AG08396 (cell line): ENCODE data around the gene PCAT7.
"Not testable (repeated sequence)": the region's sequence is repeated elsewhere in the genome, so short reads cannot be mapped to it uniquely, and the experiment has no call there.

ENCODE experiments used
- DNase-seq: peaks from one replicate; pipeline ENCODE4 v3.0.0; 2012; ENCODE audit warnings: low spot score, mixed read lengths

The PCAT7 gene

DNA sequence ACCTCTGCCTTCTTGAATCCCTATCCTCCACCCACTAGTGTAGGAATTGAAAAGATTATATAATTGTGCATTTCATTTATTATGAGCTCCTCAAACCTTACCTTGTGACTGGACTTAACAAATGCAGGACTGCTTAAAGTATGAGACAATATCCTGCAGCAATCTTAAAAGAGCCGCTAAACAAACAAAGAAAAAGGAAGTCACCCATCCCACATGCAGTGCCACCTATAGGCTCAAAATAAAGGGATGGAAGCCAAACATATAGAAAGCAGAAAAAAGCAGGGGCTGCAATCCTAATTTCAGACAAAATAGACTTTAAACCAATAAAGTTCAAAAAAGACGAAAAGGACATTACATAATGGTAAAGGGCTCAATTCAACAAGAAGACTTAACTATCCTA lies 8.7 kb downstream of the PCAT7 start:
- no peak for DNase-seq

DNA sequence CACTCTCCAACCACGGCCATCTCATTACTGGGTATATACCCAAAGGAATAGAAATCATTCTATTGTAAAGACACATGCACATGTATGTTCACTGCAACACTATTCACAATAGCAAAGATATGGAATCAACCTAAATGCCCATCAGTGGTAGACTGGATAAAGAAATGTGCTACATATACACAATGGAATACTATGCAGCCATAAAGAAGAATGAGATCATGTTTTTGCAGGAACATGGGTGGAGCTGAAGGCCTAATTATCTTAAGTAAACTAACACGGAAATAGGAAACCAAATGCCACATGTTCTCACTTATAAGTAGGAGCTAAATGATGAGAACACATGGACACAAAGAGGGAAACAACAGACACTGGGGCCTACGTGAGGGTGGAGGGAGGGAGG lies 9.4 kb downstream of the PCAT7 start:
- DNase-seq: not testable (repeated sequence)

DNA sequence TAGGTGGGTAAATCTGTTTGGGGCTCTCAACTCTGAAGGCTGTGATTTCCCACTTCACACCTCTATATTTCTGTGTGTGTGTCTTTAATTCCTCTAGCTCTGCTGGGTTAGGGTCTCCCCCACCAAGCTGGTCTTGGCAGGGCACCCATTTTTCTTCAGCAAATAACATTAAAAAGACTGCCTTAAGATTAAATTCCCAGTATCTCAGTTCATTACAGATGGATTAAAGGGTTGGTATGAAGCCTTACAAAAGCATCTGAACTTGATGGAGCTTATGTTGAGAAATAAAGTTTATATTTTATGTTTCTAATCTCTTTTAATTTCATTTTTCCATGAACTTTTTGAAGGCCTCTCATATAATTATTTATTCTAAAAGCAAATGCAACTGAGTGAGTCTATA lies 11.7 kb downstream of the PCAT7 start:
- DNase-seq: no peak

DNA sequence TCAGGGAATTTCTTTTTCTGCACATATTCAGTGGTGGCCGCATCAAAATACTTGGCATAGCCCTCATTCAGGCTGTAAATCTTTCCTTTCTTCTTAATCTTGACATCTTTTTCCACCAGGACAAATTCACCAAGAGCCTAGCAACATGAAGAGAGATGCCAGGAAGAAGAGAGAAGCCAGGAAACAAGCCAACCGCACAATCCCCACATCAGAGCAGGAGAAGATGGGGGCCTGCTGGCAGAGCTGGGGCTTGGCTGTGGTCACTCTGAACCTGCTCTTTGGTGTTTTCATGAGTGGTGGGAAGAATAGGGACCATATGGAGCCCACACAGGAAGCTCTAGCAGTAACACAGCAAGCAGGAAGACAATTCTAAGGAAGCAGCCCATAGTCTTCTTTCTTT lies 12.4 kb downstream of the PCAT7 start:
- DNase-seq: no peak

DNA sequence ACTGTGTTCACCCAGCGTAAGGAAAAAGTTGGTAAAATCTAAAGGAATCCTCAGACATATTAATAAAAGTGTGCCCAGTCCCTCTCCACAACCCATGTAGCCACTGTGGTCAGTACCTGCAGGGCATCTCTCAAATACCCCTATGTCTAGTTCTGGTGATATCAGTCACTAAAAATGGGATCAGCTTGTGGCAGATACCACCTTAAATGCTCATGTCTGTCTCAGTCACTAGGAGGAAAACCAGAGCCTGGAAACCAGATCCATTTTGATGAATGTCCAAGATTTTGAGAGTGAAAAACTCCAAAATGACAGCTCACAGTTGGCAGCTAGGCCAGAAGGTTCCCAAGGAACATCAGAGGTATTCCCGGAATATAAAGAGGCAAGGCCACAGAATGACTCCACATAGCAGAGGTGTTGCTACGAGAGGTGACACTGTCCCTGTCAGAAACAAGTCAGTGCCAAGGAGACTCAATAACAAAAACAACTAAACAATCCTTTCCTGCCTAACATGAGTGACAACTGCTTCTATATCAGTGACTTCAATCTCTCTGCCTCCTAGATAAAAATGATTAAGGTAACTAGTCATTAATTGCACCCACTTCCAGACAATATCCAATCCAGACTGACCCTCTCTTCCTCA lies 13.5 kb downstream of the PCAT7 start:
- DNase-seq: no peak

DNA sequence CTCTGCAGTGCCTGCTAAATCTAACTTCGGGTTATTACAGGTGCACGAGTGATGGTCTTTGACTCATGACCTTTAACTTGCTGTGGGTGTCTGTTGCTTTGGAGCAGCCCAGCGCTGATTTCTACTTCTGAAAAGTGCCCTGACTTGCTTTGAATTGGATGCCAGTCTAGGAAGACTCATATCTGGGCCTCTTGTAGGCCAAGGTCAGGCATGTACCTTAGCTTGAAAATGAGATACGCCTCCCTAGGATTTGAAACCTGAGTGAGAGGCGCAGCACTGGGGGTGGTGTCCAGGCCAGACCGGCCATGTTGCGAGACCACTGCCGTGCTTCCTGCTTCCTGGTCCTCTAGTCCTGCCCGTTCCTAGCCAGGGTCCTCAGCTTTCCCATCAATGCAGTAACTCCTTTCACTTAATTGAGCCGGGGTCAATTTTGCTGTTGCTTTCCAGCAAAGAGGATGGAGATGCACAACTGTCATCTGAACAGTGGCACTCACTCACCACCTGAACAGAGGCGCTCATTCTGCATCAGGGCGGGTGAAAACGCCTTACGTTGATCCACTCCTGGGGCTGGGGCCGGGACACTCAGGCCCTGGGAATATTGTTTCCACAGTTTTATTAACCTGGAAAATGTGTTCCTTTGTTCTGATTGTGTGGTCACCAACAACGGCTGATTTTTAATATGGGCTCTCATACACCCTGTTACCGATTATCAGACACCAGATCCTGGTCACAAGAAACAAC lies 14.3 kb downstream of the PCAT7 start:
- no peak for DNase-seq

DNA sequence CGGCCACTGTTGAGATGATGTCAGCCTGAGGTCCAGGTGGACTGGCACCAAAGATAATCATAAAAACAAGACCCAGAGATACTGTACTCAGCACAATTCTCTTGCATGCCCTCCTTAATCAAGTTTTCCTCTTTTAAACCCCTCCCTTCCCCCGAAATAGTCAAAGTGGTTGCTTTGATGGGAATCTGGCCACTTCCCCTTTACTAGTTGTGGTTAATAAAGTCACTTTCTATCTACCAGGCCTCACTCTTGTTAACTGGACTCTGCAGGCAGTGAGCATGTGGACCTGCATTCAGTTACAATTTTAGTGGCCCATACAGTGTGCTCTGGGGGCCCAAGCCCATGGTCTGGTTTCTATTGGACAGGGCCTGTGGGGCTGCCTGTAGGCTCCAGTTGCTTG lies 21.2 kb downstream of the PCAT7 start:
- DNase-seq: no peak

DNA sequence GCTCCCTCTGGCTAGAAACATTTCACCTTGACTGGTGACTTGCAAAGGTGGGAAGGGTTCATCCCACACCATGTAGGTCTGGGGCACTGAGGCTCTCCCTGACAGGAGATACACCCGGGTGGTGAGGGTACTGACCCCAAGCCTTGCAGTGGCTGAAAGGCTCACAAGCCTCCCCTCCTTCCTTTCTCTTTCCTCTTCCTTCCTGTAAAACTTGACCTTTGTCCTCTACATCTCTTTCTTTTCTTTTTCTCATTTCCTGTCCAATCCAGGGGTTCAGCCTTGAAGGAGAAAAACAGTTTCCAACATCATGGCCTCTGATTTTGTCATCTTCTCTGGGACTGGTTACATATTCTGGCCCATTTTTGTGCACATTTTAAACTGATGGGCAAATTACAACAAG lies 22.2 kb downstream of the PCAT7 start:
- DNase-seq: no peak

DNA sequence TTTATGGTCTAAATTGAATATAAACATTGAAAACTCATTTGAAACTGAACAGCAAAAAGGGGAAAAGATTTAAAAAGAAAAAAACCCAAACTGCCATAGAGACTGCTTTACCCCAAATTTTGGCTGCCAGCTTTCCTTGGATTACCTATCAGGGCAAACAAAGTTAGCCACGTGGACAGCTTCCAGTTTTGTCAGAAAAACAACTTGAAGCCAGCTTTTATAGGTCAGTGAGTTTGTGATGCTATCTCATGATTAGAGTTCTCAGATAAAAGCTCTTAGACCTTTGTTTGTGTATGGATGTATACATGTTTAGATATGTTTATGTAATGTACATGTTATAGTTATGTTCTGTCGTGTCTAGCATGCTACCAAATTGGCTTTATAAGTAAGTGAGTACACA lies 22.7 kb downstream of the PCAT7 start:
- no peak for DNase-seq

DNA sequence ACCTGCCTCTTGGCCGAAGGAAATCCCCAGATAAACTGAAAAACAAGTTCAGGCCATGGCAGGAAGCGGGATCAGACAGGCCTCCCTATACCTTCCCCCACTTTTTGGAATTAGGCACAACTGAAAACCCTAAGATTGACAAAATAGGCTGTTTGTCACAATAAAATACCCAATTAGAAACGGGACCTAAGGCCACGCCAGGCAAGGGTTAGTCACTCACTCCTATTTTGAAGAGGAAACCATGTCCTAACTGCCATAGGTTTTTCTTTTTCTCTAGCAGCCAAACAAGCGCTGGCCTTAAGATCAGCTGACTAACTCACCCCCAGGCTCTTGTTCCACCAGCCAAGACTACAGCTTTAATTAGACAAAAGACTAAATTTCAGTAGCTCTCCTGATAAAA lies 26.8 kb downstream of the PCAT7 start:
- DNase-seq: no peak

DNA sequence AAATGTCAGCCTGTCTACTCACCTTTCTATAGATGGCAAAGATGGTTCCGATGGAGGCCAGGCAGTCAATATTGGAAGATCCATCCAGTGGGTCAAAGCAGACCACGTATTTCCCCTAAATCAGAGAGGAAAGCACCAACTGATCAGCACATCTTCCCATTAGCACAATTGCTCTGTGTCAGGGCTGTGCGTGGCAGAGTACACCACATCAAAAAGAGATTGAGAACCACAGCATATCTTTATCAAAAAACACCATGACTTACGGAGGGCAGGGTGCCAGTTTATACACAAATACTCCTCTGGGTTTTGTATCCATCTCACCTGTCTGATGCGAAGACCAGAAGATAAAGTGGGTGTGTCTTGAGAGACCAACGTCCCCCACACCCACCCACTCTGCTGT lies 29.7 kb downstream of the PCAT7 start:
- no peak for DNase-seq

DNA sequence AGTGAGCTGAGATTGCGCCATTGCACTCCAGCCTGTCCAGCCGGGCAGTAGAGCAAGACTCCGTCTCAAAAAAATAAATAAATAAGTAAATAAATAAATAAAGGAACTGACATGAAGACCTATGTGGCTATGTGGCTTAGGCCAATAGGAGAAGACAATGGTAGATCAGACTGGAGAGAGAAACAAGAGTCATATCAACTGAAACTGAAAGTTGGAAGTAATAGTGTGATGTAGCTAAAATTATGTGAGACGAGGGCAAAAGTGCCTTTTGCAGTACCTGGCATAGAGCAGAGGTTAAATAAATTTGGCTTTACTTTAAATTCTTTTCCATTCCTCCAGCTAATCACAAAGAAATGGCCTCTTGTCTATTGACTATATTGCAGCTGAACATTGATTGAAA lies 31.4 kb downstream of the PCAT7 start:
- no peak for DNase-seq

DNA sequence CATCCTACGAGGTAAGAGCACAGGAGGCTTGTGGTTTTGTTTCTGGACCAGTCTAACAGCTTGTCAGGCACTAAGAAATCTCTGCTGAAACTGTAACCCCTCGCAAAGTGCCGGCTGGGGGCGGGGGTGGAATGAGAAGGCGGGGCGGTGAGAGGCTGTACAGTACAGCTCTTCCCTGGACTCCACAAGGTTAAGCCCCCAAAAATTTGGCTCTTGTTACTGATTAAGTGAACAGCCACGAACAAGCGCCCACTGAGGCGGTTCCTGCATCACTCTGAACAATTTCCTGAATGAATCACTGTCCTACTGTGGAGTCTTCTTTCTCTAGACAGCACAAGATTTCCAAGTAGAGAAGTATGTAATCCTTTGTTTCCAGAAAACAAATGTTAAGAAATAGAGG lies 31.9 kb downstream of the PCAT7 start:
- no peak for DNase-seq

DNA sequence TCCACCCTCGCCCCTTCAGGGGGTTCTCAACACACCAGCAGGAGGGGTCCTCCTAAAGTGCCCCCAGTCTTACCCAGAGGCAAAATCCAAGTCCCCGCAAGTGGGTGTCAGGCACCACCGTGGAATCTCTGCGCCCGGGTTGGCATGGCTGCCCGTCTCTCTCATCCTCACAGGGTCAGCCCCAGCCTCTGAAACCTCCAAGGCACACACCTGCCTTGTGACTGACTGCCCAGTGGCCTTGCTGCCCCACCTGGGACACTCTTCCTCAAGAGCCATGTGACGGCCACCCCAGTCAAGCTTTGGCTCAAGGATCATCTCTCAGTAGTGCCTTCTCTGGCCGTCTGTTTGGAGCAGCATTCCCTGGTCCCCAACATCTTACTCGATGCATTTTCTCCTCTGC lies 33.8 kb downstream of the PCAT7 start:
- DNase-seq: no peak

DNA sequence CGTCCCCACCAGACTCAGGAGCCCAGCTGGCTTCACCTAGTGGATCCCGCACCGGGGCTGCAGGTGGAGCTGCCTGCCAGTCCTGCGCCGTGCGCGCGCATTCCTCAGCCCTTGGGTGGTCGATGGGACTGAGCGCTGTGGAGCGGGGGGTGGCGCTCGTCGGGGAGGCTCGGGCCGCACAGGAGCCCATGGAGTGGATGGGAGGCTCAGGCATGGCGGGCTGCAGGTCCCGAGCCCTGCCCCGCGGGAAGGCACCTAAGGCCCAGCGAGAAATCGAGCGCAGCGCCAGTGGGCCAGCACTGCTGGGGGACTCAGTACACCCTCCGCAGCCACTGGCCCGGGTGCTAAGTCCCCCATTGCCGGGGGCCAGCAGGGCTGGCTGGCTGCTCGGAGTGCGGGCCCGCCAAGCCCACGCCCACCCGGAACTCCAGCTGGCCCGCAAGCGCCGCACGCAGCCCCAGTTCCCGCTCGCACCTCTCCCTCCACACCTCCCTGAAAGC lies 36.2 kb downstream of the PCAT7 start:
- not testable (repeated sequence) for DNase-seq

DNA sequence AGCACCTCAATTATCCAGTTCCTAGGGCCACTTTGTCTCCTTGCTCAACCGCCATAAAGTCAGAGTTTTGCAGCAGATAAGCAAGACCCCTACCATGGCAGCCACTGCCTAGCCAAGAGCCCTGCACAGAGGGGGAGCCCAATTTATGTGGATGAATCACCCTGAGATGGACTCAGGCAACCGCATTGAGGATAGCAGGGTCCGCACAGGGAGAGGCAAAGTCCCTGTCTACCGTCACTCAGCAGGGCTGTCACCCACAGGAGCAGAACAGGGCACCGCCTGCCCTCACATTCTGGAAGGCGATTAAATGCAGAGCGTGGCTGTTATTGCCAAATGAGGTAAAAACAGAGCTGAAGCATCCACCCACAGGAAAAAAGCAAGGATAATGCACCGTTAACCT lies 37.0 kb downstream of the PCAT7 start:
- DNase-seq: no peak

DNA sequence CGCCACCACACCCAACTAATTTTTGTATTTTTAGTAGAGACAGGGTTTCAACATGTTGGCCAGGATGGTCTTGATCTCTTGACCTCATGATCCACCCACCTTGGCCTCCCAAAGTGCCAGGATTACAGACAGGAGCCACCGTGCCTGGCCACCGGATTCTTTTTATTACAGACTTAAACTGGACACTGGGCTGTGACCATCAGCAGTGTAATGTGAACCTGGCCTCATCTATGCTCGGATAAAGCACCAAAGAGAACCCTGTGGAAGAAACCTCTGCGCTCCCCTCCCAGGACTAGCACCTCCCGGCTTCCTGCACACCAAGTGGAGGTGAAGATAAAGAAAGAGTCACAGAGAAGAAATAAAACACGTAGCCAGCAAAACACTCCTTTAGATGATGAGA lies 37.8 kb downstream of the PCAT7 start:
- DNase-seq: not testable (repeated sequence)

DNA sequence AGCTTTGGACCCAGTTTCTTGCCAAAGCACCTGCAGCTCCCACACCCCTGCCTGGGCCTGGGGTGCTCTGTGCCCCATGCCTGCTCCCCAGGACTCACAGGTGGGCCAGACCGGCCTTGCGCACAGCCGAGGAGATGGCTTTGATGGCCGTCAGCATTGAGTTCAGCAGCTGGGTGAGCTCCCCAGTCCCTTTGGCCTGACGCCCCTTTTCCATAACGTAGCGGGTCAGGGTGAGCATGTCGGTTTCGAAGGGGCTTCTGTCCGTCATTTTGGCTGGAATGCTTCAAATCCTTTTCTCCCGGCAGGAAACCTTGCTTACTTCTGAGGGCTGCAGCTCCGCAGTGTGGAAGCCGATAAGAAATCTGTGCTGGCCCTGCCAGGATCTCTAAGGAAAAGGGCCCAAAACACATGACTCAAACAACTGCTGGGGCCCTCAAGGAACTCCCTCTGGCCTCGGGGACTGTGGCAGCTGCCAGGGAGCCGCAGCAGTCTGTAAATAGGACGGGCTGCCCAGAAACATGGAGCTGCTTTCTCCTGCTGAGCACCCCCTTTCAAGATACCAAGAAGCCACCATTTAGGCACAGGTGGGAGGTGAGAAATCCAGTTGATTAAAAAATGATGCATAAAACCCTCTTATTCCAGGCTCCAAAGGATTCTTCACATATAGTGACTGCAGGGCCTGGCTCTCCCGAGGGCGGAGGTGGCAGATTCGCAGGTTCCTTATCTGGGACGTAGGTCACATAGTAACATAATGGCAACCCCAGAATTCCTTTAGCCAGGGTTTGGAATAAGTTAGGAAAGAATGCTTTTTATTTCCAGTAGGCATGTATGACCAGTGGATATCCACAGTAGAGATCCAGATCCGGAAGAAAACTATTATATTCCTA lies 38.8 kb downstream of the PCAT7 start, which contains the start of gene FBP2:
TSS of gene FBP2 (minus strand) at position 366 of the 887 bp plus-strand sequence. CDS start at position 268, 98 bp downstream.
- DNase-seq: no peak

DNA sequence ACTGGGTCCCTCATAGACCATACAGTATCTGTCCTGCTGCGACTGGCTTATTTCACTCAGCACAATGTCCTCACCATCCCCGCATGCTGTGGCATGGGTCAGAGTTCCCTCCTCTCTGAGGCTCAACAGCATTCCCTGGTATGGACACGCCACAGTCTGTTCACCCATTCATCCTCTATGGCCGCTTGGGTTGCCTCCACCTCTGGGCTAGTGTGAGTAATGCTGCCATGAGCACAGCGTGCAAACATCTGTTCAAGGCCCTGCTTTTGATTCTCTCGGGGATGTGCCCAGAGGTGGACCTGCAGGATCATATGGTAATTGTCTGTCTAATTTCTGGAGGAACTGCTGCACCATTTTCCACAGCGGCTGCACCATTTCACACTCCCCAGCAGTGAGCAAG lies 44.2 kb downstream of the PCAT7 start:
- no peak for DNase-seq

DNA sequence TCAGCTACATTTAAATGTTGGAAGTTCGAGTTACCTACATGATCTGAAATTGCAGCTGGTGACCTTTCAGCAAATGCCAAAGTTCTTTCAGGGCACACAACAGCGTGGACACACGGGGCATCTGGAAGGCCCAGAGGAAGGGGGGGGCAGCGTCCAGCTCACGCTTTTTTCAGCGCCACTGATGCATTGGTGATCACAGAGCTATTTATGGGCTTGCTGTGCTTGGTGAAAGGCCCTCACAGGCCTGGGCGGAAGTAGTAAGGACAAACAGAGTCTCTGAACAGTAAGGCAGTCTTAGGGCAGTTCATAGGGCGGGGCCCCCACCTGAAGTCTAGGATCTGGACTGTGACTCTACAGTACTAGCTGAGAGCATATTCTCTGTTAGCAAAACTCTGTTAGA lies 45.4 kb downstream of the PCAT7 start:
- no peak for DNase-seq

DNA sequence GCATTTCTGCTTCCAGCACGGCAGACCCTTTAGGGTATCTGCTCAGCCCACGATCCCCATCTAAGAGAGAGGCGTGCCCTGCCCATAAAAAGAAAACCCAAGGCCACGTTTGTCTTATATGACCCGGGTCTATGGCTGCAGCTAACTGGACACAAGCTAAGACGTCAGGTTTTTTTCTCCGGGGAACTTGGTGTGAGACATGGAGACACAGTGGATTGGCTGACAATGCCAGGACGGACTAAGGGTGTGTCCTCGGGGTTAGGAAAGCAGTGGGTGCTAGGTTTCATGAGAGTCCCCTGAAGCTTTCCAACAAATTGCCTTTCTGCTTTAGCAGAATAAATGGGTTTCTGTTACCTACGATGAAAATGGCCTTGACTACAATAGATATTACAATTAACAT lies 45.8 kb downstream of the PCAT7 start:
- DNase-seq: no peak

DNA sequence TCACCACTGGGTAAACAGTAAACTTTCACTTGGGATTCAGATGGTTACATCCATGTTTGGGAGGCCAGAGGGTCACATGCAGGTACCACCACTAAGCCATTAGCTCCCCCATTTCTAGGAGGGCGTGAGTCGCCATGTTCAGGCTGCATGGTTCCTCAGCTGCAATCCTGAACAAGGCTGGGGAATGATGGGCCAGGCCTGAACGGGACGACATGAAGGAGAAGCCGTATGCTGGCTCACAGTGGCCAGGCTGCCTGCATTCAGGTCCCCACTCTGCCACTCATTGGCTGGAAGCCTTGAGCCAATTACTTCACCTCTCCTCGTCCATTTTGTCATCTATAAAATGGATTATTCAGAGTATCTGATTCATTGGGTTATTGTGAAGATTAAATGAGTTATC lies 47.8 kb downstream of the PCAT7 start:
- no peak for DNase-seq
